ENCODE results near the gene NCOA3. TPM values are rescaled to one million over a fixed set of nuclear protein-coding genes. Genes with fewer than 3 reads are reported as not detected.
"Not testable (repeated sequence)": the region's sequence is repeated elsewhere in the genome, so short reads cannot be mapped to it uniquely, and the experiment has no call there.

The NCOA3 gene
- total and polyA plus RNA-seq, 3 donors from 2014 or later, result 18.1 to 32.5 (median 27.6) TPM

DNA sequence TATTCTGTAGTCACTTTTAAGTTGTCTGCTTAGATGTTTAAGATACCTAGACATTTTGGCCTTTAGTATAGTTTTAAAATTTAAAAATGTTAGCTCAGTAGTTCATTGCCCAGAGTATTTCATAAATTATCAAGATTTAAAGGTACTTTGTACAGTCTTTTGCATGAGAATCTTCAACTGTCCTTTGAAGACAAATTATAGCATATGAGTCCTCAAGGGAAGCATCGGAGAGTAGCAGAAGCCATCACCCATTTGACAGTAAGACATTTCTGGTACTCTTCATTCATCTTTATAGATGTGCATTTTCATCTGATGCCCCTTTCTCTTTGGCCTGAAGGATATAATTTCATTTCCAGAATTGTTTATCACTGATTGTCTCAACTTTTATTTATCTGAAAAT lies 89.5 kb downstream of the NCOA3 start:
- H3K4me3 ChIP-seq, result no peak overlapping the region
- no peak overlapping the region for H3K27ac ChIP-seq
- no peaks in the 10 kb centered on the region for H3K27me3 ChIP-seq
- DNase-seq, result no peak
- H3K9me3 ChIP-seq, result no peaks in the 10 kb centered on the region
- TF ChIP-seq POLR2A (IDR thresholded peaks at IDR 0.05), result no peak
- TF ChIP-seq CTCF (IDR thresholded peaks at IDR 0.05), result no peak
- no peaks in the 10 kb centered on the region for H3K4me1 ChIP-seq
- 87 to 90% methylated on average over 1 of the region's 1 CpG for WGBS, 2 donors
- no peaks in the 10 kb centered on the region for H3K36me3 ChIP-seq (ENCODE audit: low read depth, missing control alignments)
- intact Hi-C loops (cut with DNase I; ENCODE audit: low total_unique reads), result no loop called here

DNA sequence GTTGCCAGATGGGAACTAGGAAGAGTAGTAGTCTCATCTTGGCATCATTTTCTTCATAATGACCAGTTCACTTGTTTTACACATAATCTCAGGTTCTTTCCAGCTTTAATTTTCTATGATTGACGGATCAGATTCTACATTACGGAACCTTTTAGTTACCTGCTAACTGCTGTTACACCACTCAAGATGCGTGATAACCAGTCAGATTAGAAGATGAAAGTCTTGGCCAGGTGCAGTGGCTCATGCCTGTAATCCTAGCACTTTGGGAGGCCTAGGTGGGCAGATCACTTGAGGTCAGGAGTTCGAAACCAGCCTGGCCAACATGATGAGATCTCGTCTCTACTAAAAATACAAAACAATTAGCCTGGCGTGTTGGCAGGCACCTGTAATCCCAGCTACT lies 92.5 kb downstream of the NCOA3 start:
- Histone ChIP-seq H3K4me3 (no peak overlapping the region), H3K27me3 (no peaks in the 10 kb centered on the region), H3K4me1 (no peaks in the 10 kb centered on the region), H3K9me3 (no peaks in the 10 kb centered on the region), H3K27ac (no peak overlapping the region), H3K36me3 (ENCODE audit: low read depth, missing control alignments) (no peaks in the 10 kb centered on the region)
- intact Hi-C loops (cut with DNase I; ENCODE audit: low total_unique reads), result no loop called here
- TF ChIP-seq POLR2A (IDR thresholded peaks at IDR 0.05), result no peak
- TF ChIP-seq CTCF (IDR thresholded peaks at IDR 0.05), result no peak
- no peak for DNase-seq
- WGBS, 2 donors, result 96 to 97% methylated on average over 6 of the region's 6 CpGs

DNA sequence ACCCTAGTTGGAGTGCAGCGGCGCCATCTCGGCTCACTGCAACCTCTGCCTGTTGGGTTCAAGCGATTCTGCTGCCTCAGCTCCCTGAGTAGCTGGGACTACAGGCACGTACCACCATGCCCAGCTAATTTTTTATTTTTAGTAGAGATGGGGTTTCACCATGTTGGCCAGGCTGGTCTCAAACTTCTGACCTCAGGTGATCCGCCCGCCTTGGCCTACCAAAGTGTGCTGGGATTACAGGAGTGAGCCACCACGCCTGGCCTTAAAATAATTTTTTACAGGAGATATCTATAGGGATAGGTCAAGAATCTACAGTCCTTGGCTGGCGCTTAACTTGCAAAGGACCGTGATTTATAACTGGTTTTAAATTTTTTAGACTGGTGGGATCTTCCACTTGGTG lies 93.5 kb downstream of the NCOA3 start:
- WGBS, 2 donors, result 95 to 97% methylated on average over 10 of the region's 10 CpGs
- H3K27me3 ChIP-seq; H3K9me3 ChIP-seq; DNase-seq; H3K27ac ChIP-seq; H3K36me3 ChIP-seq (ENCODE audit: low read depth, missing control alignments); H3K4me3 ChIP-seq; intact Hi-C loops (cut with DNase I; ENCODE audit: low total_unique reads); H3K4me1 ChIP-seq: not testable (repeated sequence)

DNA sequence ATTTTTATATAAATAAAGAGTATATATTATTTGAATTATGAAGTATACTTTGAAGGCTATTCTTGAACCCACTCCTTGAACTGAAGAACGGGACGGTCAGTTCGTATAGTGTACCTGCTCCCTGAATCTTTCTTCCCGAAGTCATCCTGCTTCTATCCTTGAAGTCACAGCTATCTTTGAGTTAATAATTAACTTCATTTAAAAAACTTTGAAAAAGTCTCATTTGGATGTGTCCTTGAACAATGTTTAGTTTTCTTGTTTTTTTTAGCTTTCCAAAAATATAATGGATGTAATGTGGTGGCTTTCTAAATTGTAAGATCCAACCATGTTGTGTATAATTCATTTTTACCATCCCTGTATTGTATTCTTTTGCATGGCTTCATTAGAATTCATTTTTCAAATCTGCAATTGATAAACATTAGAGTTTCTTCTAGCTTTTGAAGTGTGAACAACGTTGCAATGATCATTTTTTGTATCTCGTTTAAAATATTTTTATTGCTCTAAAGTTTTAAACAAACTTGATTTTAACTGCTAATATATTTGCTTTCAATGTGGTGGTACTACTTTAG lies 94.4 kb downstream of the NCOA3 start:
- no peak overlapping the region for H3K4me3 ChIP-seq
- H3K27me3 ChIP-seq, result no peaks in the 10 kb centered on the region
- H3K9me3 ChIP-seq, result no peaks in the 10 kb centered on the region
- WGBS, 2 donors, result 68 to 74% methylated on average over 6 of the region's 6 CpGs
- intact Hi-C loops (cut with DNase I; ENCODE audit: low total_unique reads), result no loop called here
- no peak for DNase-seq
- no peak overlapping the region for H3K27ac ChIP-seq
- H3K4me1 ChIP-seq, result no peaks in the 10 kb centered on the region
- no peak for TF ChIP-seq CTCF (IDR thresholded peaks at IDR 0.05)
- TF ChIP-seq POLR2A (IDR thresholded peaks at IDR 0.05), result no peak
- H3K36me3 ChIP-seq (ENCODE audit: low read depth, missing control alignments), result no peaks in the 10 kb centered on the region

GRCh38 chr20:47597090-47597489 lies 95.4 kb downstream of the NCOA3 start:
- TF ChIP-seq CTCF (IDR thresholded peaks at IDR 0.05) (no peak), POLR2A (IDR thresholded peaks at IDR 0.05) (no peak)
- Histone ChIP-seq H3K36me3 (ENCODE audit: low read depth, missing control alignments) (no peaks in the 10 kb centered on the region), H3K27me3 (no peaks in the 10 kb centered on the region), H3K4me1 (no peaks in the 10 kb centered on the region), H3K27ac (no peak overlapping the region), H3K9me3 (no peaks in the 10 kb centered on the region), H3K4me3 (no peak overlapping the region)
- intact Hi-C loops (cut with DNase I; ENCODE audit: low total_unique reads), result no loop called here
- DNase-seq, result no peak
